ENCODE measurements around the gene LPP.

DNA sequence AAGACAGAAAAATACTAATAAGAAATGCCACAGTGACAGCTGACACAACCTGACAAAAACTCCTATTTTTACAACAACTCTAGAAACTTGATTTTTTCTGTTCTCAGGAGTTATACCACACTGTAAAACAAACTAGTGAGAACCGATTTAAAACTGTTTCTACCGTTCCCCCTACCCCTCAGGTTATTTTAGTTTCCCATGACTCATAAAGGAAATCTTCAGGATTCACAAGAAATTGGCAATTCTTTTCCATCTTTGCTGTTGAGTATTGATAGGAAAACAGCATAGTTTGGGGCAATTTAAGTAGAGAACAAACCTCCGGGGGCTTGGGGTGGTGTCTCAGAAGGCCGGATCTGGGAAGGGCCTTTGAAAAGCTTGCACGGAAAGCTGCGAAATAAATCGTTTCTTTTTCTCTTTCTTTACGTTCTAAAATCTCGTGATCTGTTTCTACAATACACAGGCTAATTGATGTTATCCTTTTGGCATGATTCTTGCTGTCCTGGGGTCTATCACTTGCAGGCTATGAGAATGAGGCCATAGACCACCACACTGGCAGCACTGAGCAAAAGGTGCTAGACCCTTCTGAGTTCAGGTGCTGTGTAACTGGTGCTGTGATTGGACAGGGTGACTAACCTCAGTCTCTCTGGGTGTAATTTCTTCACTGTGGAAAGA is 89.3 kb downstream of the LPP start:
- TF ChIP-seq POLR2A (IDR thresholded peaks at IDR 0.05; ENCODE audit: low read length) (no peak), GATA1 (IDR thresholded peaks at IDR 0.05; ENCODE audit: low read depth, low read length) (no peak)
